ENCODE data around the gene GLRX3.
"Not testable (repeated sequence)": the region's sequence is repeated elsewhere in the genome, so short reads cannot be mapped to it uniquely, and the experiment has no call there.

GLRX3 gene

GRCh38 chr10:130190737-130191115 lies 54.5 kb downstream of the GLRX3 start:
- DNase-seq, result no peak

GRCh38 chr10:130191380-130191779 lies 55.2 kb downstream of the GLRX3 start:
- no peak for DNase-seq

- DNase-seq, result no peak
These were observed 56.2 kb downstream of the GLRX3 start for GRCh38 chr10:130192276-130192848.

GRCh38 chr10:130193033-130193432 lies 56.8 kb downstream of the GLRX3 start:
- no peak for DNase-seq

GRCh38 chr10:130193493-130194193 lies 57.5 kb downstream of the GLRX3 start:
- DNase-seq, result no peak

- DNase-seq, result no peak
These were observed 58.2 kb downstream of the GLRX3 start for GRCh38 chr10:130194194-130194990.

GRCh38 chr10:130194991-130195645 lies 58.9 kb downstream of the GLRX3 start:
- no peak for DNase-seq

- DNase-seq, result no peak
These were observed 59.6 kb downstream of the GLRX3 start for GRCh38 chr10:130195746-130196294.

- DNase-seq, result no peak
These were observed 60.6 kb downstream of the GLRX3 start for GRCh38 chr10:130196511-130197487.

- no peak for DNase-seq
These were observed 62.5 kb downstream of the GLRX3 start for GRCh38 chr10:130198651-130199050.

- no peak for DNase-seq
These were observed 64.2 kb downstream of the GLRX3 start for GRCh38 chr10:130200179-130201042.

- no peak for DNase-seq
These were observed 64.8 kb downstream of the GLRX3 start for GRCh38 chr10:130201043-130201380.

GRCh38 chr10:130202150-130202549 lies 66.0 kb downstream of the GLRX3 start:
- not testable (repeated sequence) for DNase-seq

- no peak for DNase-seq
These were observed 66.9 kb downstream of the GLRX3 start for GRCh38 chr10:130202984-130203621.

GRCh38 chr10:130203626-130204025 lies 67.4 kb downstream of the GLRX3 start:
- DNase-seq, result no peak

- DNase-seq, result no peak
These were observed 70.1 kb downstream of the GLRX3 start for GRCh38 chr10:130206216-130206737.

GRCh38 chr10:130207205-130207604 lies 71.0 kb downstream of the GLRX3 start:
- DNase-seq, result no peak

- no peak for DNase-seq
These were observed 72.6 kb downstream of the GLRX3 start for GRCh38 chr10:130208807-130209206.

- DNase-seq, result no peak
These were observed 76.6 kb downstream of the GLRX3 start for GRCh38 chr10:130212746-130213145.

Data from NCI-H2029 treated with DMSO at 0.1 percent for 48 hours (cell line).